ENCODE measurements around the gene PTCD1.

PTCD1 gene

GRCh38 chr7:99369767-99370391 lies 68.7 kb downstream of the PTCD1 start:
- TF ChIP-seq CTCF (IDR thresholded peaks at IDR 0.05; ENCODE audit: low read depth, low read length): no peak
- DNase-seq (ENCODE audit: extremely low read depth, low read depth): no peak

GRCh38 chr7:99368750-99369389 lies 69.7 kb downstream of the PTCD1 start:
- no peak for DNase-seq (ENCODE audit: extremely low read depth, low read depth)
- TF ChIP-seq CTCF (IDR thresholded peaks at IDR 0.05; ENCODE audit: low read depth, low read length): no peak
